COLO829 (cell line): Measurements from ENCODE around the gene RAB6C.
"Not testable (repeated sequence)": the region's sequence is repeated elsewhere in the genome, so short reads cannot be mapped to it uniquely, and the experiment has no call there.

Experiments used
- DNase-seq: peaks from one replicate; pipeline ENCODE4 v3.0.0; 2012; ENCODE audit warnings: low spot score

Gene RAB6C

DNA sequence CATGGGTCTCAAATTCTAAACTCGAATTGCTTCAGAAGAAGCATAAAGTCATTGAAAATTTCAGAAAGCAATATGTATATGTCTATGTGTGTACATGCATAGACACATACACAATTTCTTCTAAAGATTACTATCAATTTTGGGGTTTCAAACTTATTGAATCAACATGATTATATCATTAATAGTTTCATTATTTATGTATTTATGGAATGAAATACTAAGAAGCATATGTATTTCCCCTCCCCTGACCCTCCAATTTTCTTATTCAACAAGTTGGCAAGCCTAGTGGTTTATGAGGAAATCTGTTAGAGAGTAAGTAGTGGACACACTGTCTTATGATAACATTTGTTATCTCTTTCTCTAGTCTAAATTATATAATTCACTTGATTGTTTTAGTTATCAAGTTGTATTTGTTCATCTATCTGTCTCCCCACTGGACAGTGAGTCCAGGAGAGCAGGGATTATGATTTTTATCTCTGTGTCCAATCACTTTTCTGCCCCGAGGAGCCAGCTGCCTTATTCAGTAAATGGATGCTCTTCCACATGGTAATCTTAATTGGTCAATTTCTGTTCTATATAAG lies 17.3 kb downstream of the RAB6C start:
- not testable (repeated sequence) for DNase-seq

DNA sequence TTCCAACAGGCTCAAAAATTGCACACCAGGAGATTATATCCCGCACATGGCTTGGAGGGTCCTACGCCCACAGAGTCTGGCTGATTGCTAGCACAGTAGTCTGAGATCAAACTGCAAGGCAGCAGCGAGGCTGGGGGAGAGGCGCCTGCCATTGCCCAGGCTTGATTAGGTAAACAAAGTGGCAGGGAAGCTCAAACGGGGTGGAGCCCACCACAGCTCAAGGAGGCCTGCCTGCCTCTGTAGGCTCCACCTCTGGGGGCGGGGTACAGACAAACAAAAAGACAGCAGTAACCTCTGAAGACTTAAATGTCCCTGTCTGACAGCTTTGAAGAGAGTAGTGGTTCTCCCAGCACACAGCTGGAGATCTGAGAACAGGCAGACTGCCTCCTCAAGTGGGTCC lies 19.3 kb downstream of the RAB6C start:
- not testable (repeated sequence) for DNase-seq

DNA sequence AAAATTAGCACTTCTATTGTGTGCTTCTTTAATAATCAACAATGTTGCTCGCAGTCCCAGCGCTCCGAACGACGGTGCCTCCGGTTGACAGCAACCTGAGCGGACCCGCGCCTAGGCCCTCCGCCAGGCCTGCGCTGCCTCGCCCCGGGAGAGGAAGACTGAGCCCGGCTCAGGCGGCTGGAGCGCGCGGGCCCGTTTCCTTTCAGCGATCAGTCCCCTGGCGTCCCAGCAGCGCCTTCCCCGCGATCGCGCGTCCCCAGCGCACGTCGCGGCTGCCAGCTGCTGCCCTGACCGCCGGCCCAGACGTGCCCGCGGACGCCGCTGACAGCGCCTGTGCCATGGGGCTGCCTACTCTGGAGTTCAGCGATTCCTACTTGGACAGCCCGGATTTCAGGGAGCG lies 26.4 kb downstream of the RAB6C start:
- not testable (repeated sequence) for DNase-seq

DNA sequence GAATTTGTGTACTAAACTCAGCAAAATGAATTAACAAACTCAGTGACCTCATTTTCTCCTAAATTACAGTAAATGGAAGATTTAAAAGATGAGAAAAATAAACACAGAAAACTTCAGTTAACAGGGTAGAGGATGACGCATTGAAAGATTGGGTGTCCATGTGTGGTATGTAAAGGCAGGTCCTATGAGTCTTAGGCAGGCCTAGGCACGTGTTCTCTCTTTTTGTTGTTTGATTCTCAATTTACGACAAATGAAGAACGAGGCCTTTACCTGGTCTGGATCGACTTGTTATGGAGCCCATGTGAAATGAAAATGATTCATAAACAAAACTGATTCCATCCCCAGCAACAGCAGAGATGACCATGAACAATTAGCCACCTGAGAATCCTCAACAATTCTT lies 37.2 kb downstream of the RAB6C start:
- DNase-seq = not testable (repeated sequence)

DNA sequence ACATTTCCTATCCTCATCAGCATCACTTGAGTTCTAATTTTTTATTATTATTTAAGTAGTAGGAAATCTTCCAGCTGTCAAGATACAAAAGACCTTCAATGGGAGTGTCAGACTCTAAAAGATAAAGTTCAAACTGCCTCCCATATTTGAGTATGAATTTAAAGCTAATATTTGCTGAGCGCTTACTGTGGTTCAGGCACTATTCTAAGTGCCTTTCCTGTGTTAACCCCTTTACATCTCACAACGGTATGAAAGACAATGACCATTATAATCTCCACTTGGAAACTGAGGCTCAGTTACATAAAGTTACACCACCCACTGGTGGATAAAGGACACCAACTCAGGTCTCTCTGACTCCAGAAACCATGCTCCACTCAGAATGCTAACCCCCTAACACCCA lies 39.9 kb downstream of the RAB6C start:
- DNase-seq = no peak

DNA sequence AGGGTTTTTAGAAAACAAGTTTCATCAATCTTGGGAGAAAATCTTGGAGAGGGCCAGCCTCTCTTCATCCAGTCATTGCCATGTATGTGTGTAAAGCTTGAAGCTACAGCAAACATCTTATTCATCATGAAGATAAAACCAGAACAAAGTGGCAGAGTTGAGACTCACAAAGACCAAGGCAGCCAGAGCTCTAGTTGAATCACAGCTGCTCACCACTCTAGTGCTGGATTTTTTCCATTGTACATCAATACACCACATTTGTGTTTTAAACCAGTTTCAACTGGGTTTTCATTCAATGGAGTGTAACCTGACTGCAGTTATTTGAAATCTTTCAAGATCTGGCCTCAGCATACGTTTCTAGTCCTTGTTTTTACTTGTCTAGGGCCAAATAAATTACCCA lies 40.6 kb downstream of the RAB6C start:
- DNase-seq = not testable (repeated sequence)

DNA sequence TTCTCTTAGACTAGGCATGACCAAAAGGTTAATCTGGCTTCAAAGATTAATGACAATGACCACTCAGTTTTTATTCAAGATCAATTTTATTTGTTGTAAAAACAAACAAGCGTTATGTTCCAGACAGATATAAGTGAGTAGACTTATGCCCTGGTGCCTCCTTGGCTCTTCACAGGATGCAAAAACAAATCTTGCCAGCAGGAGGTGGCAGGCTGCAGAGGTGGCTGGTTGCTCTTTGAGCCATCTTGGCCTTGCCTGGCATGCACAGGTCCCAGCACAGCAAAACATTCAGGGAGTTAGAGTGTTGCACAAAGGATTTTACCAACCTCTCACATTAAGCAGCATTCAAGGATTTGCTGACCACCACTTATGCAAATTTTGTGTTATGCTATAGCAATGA lies 46.5 kb downstream of the RAB6C start:
- DNase-seq = not testable (repeated sequence)
